ENCODE data around the gene PSORS1C1.
"Not testable (repeated sequence)": the region's sequence is repeated elsewhere in the genome, so short reads cannot be mapped to it uniquely, and the experiment has no call there.

DNA sequence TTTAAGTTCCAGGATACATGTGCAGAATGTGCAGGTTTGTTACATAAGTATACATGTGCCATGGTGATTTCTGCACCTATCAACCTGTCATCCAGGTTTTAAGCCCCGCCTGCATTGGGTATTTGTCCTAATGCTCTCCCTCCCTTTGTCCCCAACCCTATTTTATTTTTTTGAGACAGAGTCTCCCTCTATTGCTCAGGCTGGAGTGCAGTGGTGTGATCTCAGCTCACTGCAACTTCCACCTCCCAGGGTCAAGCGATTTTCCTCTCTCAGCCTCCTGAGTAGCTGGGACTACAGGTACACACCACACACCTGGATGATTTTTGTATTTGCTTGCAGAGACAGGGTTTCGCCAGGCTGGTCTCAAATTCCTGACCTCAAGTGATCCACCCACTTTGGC is 74.6 kb downstream of the PSORS1C1 start:
- TF ChIP-seq, protein P1, sequence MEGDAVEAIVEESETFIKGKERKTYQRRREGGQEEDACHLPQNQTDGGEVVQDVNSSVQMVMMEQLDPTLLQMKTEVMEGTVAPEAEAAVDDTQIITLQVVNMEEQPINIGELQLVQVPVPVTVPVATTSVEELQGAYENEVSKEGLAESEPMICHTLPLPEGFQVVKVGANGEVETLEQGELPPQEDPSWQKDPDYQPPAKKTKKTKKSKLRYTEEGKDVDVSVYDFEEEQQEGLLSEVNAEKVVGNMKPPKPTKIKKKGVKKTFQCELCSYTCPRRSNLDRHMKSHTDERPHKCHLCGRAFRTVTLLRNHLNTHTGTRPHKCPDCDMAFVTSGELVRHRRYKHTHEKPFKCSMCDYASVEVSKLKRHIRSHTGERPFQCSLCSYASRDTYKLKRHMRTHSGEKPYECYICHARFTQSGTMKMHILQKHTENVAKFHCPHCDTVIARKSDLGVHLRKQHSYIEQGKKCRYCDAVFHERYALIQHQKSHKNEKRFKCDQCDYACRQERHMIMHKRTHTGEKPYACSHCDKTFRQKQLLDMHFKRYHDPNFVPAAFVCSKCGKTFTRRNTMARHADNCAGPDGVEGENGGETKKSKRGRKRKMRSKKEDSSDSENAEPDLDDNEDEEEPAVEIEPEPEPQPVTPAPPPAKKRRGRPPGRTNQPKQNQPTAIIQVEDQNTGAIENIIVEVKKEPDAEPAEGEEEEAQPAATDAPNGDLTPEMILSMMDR (IDR thresholded peaks at IDR 0.05; ENCODE audit: low read depth, low read length) = not testable (repeated sequence)
- TF ChIP-seq EZH2phosphoT487 (IDR thresholded peaks at IDR 0.05; ENCODE audit: low read depth) = not testable (repeated sequence)

All from OCI-LY3 (cell line).